Activated CD8-positive, alpha-beta memory T cell treated with anti-CD3 and anti-CD28 coated beads, Interleukin-2, amount 50 U/mL, for 24 hours (primary cell): ENCODE data around the gene SETBP1.
"Not testable (repeated sequence)": the region's sequence is repeated elsewhere in the genome, so short reads cannot be mapped to it uniquely, and the experiment has no call there.

Source experiments
- DNase-seq: peaks from one replicate; pipeline ENCODE4 v3.0.0-alpha.2; 2020; ENCODE audit errors: extremely low read depth

The SETBP1 gene

DNA sequence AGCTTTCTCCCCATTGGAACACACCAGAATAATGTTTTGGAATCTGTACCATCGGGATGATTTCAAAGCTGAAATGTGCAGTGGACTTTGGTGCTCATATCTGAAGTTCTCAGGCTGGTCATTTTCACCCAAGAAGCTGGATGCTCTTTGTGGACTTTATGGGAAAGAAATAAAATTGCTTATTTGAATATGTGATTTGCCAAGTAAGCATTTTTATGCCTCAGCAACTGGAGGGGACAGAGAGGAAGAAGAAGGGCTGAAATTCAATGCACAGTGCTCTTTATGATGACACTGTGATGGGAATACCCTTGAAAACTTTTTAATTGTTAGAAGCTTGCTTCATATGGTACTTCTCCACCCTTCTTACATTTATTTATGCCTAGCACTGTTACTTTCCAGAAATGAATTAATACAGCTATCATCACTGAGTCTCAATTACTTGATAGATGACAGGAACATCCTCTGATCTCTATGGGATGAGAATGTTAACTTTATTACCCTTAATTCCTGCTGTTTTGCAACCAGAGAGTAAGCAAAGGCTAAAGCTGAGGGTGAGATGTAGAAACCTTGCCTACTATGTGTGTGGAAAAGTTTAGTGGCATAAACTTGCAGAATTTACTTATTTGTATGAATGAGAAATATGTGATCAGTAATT is 23.6 kb downstream of the SETBP1 start:
- no peak for DNase-seq

DNA sequence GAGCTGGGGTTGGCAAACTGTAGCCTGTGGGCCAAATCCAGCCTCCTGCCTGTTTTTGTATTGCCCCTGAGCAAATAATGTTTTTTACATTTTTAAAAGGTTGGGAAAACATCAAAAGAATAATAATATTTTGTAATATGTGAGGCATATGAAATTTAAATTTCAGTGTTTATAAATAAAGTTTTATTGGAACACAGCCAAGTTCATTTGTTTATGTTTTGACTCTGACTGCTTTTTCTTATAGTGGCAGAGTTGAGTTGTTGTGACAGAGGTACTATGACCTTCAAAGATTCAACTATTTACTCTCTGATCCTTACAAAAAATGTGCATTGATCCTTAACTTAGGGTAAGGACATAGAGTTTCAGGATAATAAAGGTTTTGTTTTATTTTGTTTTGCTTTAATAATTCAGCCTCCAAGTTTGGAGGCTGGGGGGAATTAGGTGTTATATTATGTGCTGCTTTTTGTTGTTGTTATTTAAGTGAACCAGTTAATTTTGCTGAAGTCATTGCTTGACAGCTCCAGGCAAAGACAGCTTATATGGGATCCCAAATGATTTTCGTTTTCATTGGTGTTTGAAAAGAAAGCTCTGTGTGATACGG is 24.5 kb downstream of the SETBP1 start:
- DNase-seq = no peak

DNA sequence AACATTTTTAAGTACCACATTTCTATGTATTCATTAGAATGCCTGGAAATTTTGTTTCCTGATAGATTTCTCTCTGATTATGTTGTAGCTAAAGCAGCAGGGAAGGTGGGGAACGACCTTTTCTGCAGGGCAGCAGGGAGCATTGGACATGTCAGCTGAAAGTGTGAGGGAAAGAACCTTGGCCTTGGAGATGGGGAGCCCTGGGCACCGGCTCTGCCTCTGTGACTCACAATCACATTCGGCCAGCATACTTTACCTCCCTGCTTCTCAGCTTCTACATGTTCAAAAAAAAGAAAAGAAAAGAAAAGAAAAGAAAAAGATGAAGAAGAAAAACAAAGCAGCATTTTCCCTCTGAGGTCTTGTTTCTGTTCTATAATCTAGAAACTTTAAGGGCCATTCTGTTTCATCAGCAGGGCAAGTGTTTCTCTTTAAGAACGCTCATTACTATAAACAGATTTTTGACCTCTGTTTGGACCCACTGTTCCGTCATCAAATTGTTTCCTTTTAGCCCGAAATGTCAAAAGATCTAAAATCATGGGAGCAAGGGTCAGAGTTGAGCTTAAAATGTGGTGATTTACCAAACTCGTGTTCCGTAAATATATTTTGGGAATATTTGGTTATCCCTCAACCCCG is 27.9 kb downstream of the SETBP1 start:
- no peak for DNase-seq

DNA sequence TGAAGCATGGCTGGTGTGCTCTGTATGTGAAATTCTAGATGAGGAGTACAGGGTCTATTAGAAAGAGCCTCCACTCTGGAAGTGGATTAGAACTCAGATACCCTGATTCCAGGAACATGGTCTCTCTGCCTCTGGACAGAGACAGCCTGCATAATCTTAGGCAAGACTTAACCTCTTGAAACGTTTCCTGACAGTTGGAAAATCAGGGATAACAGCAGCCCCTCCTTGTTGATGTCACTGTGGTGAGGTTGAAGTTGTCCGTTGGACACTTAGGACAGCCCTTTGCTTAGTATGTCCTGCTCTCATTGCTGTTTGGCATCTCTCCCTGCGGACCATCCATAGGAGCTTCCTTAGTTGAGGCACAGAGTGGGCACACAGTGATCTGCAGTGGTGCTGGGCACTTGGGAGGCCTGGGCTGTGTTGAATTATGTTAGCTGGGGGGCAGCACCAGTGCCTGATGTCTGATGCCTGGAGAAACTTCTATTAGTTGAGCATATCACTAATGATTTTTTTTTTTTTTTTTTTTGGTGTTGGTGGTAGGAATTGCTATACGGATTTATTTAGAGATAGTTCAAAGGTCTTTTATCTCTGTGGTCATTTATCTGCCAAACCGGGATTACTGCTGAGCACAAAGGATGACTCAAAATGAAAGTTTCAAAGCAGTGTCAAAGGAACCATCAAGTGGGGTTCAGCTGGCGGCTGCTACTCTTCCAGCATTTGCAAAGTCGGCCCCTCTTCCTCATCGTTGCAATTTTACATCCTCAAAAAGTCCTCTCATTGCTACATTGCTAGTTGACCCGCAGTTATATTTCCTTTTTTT is 28.8 kb downstream of the SETBP1 start:
- no peak for DNase-seq

DNA sequence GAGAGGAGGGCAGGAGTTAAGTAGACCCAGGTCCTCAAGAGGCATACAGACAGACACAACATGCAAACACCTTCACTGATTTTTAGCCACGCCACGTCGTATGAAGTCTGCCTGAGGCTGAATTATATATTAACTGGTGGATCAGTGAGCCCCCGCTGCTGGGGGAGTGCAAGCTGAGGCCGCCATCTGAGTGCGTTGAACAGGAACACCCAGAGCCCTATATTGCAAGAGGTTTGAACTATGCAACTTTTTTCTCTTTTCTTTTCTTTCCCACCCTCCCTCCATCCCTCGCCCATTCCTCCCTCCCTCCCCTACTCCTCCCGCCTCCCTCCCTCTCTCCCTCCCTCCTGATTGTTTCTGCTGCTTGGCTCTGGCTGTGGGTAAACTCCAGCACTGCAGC is 30.2 kb downstream of the SETBP1 start:
- no peak for DNase-seq

DNA sequence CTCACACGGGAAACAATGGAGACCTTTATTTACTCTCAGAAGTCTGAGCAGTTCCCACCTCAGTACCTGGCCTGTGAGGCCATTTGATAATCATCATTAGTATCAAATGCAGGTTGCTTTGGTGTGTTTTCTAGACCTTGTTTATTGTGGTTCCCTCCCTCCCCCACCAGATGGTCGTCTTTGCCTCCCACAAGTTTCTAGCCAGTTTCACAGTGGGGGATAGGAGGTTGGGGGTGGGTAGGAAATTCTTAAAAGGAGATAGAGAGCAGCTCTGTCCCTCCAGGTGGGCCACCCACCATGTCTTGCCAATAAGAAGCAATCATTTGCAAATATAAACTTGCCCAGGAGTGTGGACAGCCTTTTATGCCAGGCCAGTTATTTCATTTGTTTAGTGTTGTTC is 31.3 kb downstream of the SETBP1 start:
- no peak for DNase-seq

DNA sequence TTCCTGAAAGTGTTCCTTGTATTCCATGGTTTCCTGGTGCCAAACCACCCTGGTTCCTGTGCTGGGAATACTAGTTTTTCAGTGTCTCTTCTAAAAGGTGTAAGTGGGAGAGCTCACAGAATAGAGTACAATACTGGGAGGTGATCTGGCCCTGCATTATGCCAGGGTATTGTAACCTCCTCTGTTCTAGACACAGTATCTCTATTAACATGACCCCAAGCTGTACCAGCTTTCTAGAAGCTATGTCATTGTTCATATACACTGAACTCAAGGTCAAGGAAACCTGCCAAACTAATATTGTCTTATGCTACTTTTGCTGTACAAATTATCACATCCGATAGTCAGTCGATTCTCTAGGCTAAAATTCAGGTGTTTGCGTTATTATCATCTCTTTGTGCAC is 32.7 kb downstream of the SETBP1 start:
- DNase-seq = no peak

DNA sequence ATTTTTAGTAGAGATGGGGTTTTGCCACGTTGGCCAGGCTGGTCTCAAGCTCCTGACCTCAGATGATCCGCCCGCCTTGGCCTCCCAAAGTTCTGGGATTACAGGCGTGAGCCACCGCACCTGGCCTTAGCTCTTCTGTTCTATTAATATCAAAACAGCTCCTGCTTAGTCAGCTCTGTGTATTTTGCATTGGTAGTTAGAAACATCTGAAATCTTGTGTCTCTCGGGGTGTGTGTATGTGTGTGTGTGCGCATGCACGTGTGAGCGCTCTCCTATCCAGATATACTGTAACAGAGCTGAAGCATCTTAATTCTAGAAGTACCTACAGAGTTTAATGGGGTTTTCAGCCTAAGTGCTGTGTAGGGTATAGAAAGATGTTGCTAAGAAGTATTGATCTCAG is 33.7 kb downstream of the SETBP1 start:
- no peak for DNase-seq

DNA sequence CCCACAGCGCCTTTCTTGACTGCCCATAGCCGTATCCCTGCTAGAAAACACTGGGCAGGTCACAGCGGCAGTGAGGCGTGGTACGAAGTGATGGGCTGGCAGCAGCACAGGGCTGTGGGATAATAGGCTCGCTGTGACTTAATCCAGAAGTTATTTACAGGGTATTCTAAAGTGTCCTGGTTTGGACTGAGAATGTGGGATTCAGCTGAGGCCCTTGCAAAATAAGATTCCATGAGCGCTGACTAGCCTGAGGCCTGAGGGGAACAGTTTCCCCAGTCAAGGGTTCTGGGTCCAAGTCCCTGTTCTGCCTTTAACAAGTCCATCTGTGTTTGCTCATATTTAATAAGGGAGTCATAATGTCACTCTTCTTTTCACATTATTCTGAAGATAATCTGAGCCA is 34.6 kb downstream of the SETBP1 start:
- no peak for DNase-seq

DNA sequence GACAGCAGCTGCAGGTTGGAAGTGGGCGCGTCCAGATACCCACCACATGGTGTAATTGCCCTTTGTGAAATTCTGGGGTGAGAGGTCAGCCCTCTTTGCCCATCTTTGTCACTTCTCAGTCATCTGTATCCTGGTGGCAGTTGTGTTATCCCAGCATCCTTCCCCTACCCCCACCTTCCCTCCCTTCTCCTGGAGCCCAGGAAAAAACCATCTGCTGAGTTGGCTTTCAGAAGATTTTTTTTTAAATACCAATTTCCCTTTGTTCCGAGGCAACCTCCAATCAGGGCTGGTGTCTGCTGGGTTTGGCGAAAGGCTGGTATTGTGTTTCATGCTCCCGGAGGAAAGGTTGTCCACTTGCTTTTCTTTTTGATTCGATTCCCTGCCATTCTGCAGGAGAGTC is 35.2 kb downstream of the SETBP1 start:
- no peak for DNase-seq

DNA sequence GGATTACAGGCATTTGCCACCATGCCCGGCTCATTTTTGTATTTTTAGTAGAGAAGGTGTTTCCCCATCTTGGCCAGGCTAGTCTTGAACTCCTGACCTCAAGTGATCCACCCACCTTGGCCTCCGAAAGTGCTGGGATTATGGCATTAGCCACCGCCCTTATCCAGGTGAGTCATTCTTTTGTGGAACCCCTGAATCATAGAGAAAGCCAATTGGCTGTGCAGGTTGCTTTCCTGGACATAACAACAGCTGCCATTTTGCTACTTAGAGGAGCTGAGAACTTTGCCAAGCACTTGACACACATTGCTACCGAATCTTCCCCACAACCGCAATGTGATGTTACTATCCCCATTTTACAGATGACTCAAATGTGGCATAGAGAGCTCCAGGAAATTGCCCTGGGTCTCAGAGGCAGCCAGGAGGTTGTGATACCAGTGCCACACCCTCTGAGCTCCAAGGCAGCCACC is 36.0 kb downstream of the SETBP1 start:
- no peak for DNase-seq

DNA sequence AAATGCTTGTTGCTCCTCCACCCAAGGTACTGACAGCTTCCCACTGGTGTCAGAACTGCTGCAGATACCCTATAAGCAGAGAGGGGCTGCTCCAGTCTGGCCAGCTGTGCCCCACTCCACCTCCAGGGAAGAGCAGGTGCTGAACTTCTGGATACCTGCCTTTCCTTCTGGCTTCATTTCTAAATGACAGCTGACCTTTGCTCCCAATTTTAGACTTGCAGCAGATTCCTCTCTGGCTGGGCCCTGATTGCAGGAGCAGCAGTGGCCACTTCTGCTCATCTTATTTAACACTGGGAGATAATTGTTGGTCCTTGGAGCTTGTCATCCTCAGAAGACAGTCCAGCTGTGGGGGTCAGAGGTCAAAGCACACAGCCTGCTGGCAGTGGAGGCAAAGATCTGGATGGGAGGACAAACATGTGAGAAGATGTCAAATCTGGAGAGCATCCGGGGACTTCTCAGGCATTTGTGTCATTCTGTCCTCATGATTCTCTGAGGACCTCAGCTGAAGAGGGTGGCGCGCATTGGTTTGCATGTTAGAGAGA is 38.9 kb downstream of the SETBP1 start:
- no peak for DNase-seq

DNA sequence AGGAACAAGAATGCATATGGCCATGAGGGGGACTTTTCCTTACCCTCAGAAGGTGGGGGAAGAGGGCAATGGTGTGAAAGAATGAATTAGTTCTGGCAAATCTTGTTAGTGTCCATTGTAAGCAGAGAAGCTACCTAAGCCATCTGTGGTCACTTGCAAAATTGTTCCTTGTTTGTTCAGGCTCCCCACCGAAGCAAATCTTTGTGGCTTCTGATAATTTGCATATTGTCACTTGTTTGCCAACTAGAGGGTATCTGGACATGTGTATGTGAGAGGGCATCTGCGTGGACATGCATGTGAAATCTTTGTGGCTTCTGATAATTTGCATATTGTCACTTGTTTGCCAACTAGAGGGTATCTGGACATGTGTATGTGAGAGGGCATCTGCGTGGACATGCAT is 41.1 kb downstream of the SETBP1 start:
- DNase-seq = not testable (repeated sequence)

DNA sequence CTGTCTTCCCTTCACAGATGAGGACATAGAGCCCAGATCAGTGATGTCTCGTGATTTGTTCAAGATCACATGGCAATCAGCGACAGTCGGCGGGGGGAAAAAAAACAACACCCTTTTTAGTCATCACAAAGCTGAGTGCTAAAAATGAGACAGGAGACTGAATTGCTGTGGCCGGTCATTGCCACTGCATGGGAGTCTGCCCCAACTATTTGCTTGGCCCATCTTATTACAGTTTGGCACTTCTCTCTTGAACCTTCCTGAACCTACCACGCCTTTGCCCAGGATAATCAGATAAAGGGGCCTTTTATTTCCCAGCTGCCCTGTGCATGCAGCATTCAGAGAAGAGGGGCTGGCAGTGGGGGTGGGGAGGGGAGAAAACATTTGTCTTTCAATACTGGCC is 42.7 kb downstream of the SETBP1 start:
- DNase-seq = no peak

DNA sequence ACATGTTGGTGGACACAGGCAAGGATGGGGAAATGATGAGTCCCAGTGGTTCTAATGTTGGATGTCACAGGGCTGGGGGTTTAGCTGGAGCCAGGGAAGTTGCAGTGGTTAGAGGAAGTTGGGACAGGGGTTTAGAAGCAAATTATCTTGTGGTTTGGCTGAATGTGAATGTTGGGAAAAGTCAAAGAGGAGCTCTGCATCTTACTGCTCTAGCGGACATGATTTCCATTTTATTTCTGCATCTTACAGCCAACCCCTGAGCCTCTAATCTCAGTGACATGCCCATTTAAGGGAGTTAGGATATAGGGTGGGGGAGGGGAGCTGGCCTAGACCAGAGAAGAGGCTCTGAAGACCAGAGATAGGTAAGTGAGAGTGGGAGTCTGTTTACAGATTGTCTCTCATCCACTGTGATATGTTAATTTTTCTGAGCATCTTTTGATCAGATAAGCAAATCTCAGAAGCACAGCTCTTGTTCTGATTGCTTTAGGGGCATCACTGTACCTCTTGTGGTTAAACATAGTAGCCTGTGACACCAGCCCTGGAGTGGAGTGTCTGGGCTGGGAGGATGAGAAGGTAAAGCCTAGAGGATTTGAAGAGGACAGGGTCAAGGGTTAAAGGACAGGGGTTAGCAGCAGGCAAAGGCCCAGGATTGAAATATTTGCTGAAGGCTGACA is 43.6 kb downstream of the SETBP1 start:
- no peak for DNase-seq

DNA sequence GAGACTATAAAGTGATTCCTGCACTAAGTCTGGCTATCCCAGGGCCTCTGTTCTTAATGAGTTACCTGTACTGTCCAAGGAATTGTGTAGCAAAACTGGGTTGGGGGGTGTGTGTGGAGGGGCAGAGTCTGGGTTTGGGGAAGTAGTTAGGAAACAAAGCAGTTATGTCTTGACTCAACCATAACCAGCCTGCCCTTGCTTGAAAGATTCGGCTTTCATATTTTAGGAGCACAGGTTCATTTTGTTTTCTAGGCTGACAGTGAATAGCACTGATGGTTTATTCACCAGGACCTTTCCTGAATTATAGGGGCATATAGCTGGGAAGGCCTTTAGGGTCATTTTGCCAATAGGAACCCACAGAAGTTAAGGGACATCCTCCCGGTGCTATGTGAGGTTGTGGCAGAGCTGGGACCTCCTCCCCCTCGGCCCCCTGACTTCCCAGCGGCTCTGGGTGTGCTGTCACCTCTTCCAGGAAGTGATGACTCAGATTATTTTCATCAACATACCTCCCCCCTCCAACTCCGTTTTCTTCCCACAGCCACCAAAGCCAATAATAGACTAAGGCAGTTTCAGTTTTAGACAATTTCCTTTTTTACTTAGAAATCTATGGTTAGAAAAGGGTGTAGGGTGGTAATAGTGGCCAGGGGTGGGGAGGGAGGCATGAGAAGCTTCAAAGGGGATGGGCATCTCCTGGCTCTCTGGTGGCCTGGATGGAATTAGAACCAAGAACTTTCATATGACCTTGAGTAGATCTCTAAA is 44.8 kb downstream of the SETBP1 start:
- DNase-seq = no peak

DNA sequence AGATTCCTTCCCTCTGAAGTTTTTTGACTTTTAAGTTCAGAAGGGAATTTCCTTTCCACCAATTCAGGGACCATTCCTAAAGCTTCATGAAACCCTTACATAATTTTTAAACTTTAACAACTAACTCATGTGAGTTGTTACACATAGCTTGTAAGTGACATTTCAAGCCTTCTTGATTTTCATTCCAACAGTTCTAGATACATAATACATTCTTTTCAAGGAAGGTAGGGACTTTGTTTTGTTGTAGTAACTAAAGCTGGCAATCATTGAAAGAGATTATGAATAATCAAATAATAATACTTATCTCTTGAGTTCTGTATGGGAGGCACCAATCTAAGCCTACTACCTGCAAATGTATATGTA is 45.4 kb downstream of the SETBP1 start:
- DNase-seq = no peak

DNA sequence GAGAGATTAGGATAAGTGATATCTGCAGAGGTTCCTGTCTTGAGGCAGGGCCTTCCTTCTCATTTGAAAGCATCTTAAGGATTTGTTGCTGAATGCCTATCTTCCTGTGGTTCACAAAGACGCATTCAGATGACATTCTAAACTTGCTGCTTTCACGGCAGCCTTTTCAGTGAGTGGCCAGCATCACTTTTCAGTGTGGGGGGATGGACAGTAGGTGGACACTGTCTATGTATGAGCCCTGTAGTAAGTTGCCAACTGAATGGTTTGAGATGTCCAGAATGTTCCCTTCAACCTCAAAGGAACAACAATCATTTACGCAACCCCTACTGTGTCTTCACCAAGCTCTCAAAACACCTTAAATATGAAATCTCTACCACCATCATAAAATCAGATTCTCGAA is 46.6 kb downstream of the SETBP1 start:
- DNase-seq = no peak

DNA sequence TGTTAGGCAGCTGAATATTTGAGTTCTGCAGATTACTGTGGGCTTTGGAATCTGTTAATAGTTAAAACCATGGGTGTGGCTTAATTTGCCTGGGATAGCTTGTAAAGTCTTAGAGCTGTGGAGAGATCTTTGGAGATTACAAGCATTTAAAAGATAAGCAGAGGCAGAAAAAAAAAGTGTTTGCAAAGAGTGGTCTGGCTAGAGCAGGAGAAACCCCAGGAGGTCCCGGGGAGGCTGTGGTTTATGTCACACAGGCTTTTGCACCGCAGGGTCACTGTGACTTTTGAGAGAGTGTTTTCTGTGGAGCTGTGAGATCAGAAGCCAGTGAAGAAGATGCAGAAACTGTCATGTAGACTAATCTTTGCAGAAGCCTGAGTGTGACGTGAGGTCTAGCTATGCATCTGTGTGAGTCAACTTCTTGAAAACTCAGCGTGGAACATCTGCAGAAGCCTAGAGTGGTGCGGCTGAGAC is 49.0 kb downstream of the SETBP1 start:
- DNase-seq = peak; percentile 42

DNA sequence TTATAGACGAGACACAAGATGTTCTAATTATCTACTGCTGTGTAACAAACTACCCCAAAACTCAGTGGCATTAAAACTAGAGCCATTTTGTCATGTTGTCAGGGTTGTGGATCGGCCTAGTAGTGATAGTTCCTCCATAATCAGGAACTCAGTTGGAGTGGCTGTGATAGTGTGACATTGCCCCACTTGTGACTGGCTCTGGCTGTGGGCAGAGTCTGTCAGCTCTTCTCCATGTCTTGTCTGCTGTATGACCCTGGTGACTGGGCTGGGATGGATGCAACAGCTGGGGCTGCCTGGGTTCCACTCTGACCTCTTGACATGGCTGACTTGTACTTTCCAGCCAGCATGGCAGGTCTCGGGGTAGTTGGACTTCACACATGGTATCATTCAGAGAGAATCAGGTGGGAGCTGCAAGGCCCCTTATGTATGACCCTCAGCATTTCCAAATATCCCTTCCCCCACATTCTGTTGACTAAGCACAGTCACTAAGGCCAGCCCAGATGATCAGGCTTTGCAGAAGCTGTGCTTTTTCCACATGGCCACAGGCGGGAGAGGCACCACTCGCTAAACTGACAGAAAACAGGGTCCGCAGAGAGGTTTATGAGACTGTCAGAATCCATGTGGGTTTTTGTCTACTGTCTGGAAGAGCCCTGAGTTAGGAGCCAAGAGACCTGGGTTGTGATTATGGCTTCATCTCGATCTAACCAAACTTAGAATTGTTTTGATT is 50.3 kb downstream of the SETBP1 start:
- DNase-seq = no peak
